GM18519 (cell line): Measurements from ENCODE around the gene OGN.

ENCODE experiments used
- ATAC-seq: cut with Tn5 transposase; IDR thresholded peaks from one replicate; pipeline ENCODE4 v1.9.1; 2021; ENCODE audit warnings: mild to moderate bottlenecking, moderate library complexity; ENCODE audit not compliant: unreplicated experiment, low FRiP score

Gene OGN

GRCh38 chr9:92349771-92350739 is 54.3 kb downstream of the OGN start:
- ATAC-seq, result no peak

DNA sequence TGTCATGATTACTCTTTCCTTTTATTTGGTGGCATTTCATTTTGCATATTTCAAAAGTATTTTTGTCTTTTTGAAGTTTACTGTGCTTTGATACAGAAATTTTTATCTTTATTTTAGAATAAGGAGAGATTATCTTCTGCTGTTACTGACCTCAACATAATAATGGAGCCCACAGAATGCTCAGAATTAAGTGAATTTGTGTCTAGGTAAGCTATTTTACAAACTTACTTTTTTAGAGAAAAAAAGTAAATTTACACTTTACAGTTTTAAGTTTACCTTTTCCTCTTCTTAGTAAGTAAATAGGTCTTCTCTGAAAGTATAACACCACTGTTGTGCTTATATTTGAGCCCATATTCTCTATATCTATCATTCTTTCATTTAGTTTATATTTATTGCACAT is 58.8 kb downstream of the OGN start:
- ATAC-seq, result no peak

DNA sequence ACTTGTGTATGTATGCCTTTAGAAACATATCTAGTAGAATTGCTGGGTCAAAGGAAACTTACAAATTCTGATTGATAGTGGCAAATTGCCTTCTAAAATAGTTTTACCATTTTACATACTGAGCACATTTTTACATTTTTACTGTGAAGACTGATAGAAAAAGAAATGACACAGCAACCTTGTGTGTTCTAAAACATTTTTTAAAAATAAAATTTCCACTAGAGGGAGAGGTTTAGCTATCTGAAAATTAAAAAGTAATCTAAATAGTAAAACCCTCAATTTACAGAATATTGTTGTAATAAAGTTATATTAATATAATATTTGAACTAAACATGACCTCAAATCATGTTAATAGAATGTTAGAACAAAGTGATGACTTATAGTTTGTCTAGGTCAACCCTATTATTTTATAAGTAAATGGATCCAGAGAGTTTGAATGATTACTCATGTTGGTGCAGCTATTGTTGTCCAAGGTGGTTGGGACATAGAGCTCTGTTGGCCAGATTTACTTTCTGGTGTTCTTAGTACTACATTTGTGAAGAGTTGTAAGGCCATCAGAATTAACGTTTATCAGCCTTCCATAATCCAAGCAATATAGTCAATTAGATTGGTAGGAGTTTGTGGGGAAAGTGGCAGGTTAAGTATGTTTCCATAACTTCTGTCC is 61.4 kb downstream of the OGN start:
- ATAC-seq, result no peak

DNA sequence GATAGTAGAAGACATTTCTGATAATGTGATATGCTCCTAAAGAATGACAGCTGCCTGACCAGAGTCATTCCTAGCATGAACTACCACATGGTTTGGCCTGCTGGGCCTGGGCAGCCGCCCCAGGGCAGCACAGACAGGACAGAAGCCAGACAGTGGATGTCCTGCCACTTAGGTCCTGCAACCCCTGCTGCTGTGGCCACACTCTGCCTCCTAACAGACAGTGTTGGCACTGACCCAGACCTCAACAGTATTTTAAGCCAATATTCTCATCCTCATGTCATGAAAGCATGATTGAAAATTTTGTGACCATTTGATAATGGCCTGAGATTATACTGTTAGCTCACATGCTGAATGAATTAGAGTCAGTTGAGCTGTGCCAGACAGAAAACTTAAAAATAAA is 62.8 kb downstream of the OGN start:
- no peak for ATAC-seq

DNA sequence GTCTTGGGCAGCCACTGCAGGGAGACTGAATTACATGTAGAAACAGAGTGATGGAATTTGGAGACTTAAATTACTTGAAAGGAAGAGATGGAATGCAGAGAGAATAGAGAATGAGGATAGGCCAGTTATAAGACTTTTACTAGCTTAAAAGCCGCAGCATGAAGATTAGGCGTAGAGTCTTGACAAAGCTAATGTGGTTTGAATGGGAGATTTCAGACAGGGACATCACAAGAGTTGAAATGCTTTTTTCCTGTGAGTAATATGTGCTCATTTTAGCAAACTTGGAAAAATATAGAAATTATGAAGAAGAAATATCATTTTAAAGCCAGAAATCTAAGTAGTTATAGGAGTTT is 71.1 kb downstream of the OGN start:
- ATAC-seq, result no peak
